ENCODE measurements around the gene AKR1C2. TPM values are rescaled to one million over a fixed set of nuclear protein-coding genes. Genes with fewer than 3 reads are reported as not detected.

Gene AKR1C2
- total RNA-seq, 1 experiment from 2014 or later, result 16.2 TPM

GRCh38 chr10:5046410-5046809 lies 42.8 kb upstream of the AKR1C2 start:
- no peaks in the 10 kb centered on the region for H3K27me3 ChIP-seq (replicated peaks; ENCODE audit: insufficient read depth, low read depth, low read length, poor library complexity)
- no peaks in the 10 kb centered on the region for H3K36me3 ChIP-seq (ENCODE audit: insufficient read depth, low read length, poor library complexity, severe bottlenecking)
- ChIA-PET CTCF (no interaction called here), POLR2A (ENCODE audit: low non-redundant PET) (no interaction called here)
- H3K27ac ChIP-seq (ENCODE audit: low read depth, low read length, poor library complexity, severe bottlenecking), result no peak overlapping the region
- no peaks in the 10 kb centered on the region for H3K9me3 ChIP-seq (ENCODE audit: low read depth, low read length, poor library complexity, severe bottlenecking)
- no peak for TF ChIP-seq CTCF (conservative IDR thresholded peaks at IDR 0.05; ENCODE audit: low read depth, low read length)
- no peak for TF ChIP-seq EZH2 (IDR thresholded peaks at IDR 0.05; ENCODE audit: borderline replicate concordance, low read depth, low read length, poor library complexity, severe bottlenecking)
- intact Hi-C loops (cut with micrococcal nuclease; ENCODE audit: unreplicated experiment), result loop anchor here (10.0 kb wide), 1 partner anchor 558 kb away; no protein-coding TSS in a partner anchor
- no peak overlapping the region for H3K4me3 ChIP-seq (ENCODE audit: low read depth, low read length, poor library complexity, severe bottlenecking)
- H3K4me1 ChIP-seq (ENCODE audit: insufficient read depth, low read length, poor library complexity, severe bottlenecking), result peaks cover 35% of the 10 kb centered on the region
- BruUV-seq (replicated peaks), result no TSS peak
- no peak for DNase-seq (ENCODE audit: low spot score)

DNA sequence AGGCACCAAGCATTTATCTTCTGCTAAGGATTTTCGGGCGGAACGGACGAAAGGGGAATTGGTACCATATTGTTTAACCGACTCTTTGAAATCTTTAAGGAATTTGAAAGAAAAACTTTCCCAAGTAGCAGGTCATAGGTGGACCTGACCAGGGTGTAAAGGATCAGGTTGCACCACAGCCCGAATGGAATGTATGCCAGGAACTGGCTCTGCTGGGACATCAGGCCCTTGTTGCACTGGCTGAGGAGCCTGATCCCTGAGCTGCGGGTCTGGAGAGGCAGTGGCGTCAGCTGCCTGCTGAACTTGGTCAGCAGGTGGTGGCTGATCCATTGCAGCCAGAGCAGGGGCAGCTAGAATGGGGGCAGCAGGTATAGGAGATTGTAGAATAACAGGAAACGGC lies 41.4 kb upstream of the AKR1C2 start:
- no peak for DNase-seq (ENCODE audit: low spot score)
- H3K27me3 ChIP-seq (replicated peaks; ENCODE audit: insufficient read depth, low read depth, low read length, poor library complexity), result no peaks in the 10 kb centered on the region
- H3K27ac ChIP-seq (ENCODE audit: low read depth, low read length, poor library complexity, severe bottlenecking), result no peak overlapping the region
- intact Hi-C loops (cut with micrococcal nuclease; ENCODE audit: unreplicated experiment), result loop anchor here (10.0 kb wide), 1 partner anchor 560 kb away; no protein-coding TSS in a partner anchor
- ChIA-PET CTCF (no interaction called here), POLR2A (ENCODE audit: low non-redundant PET) (no interaction called here)
- no peaks in the 10 kb centered on the region for H3K9me3 ChIP-seq (ENCODE audit: low read depth, low read length, poor library complexity, severe bottlenecking)
- TF ChIP-seq CTCF (conservative IDR thresholded peaks at IDR 0.05; ENCODE audit: low read depth, low read length), result no peak
- no peak for TF ChIP-seq EZH2 (IDR thresholded peaks at IDR 0.05; ENCODE audit: borderline replicate concordance, low read depth, low read length, poor library complexity, severe bottlenecking)
- peaks cover 41% of the 10 kb centered on the region for H3K4me1 ChIP-seq (ENCODE audit: insufficient read depth, low read length, poor library complexity, severe bottlenecking)
- no TSS peak for BruUV-seq (replicated peaks)
- H3K36me3 ChIP-seq (ENCODE audit: insufficient read depth, low read length, poor library complexity, severe bottlenecking), result no peaks in the 10 kb centered on the region
- no peak overlapping the region for H3K4me3 ChIP-seq (ENCODE audit: low read depth, low read length, poor library complexity, severe bottlenecking)

GRCh38 chr10:5043716-5044115 lies 40.1 kb upstream of the AKR1C2 start:
- peak; percentile 48 for DNase-seq (ENCODE audit: low spot score)
- BruUV-seq (replicated peaks), result no TSS peak
- H3K27me3 ChIP-seq (replicated peaks; ENCODE audit: insufficient read depth, low read depth, low read length, poor library complexity), result no peaks in the 10 kb centered on the region
- H3K9me3 ChIP-seq (ENCODE audit: low read depth, low read length, poor library complexity, severe bottlenecking), result no peaks in the 10 kb centered on the region
- H3K4me3 ChIP-seq (ENCODE audit: low read depth, low read length, poor library complexity, severe bottlenecking), result no peak overlapping the region
- H3K27ac ChIP-seq (ENCODE audit: low read depth, low read length, poor library complexity, severe bottlenecking), result peak overlapping the region; percentile 98
- TF ChIP-seq EZH2 (IDR thresholded peaks at IDR 0.05; ENCODE audit: borderline replicate concordance, low read depth, low read length, poor library complexity, severe bottlenecking), result no peak
- TF ChIP-seq CTCF (conservative IDR thresholded peaks at IDR 0.05; ENCODE audit: low read depth, low read length), result no peak
- intact Hi-C loops (cut with micrococcal nuclease; ENCODE audit: unreplicated experiment), result loop anchor here (5.0 to 10.0 kb wide), 3 partner anchors 191 to 561 kb away; no protein-coding TSS in a partner anchor
- peaks cover 54% of the 10 kb centered on the region for H3K4me1 ChIP-seq (ENCODE audit: insufficient read depth, low read length, poor library complexity, severe bottlenecking)
- POLR2A ChIA-PET (ENCODE audit: low non-redundant PET), result no interaction called here
- CTCF ChIA-PET, result no interaction called here
- no peaks in the 10 kb centered on the region for H3K36me3 ChIP-seq (ENCODE audit: insufficient read depth, low read length, poor library complexity, severe bottlenecking)
